Chondrocyte (in vitro differentiated cells): ENCODE results near the gene USP7. TPM values are rescaled to one million over a fixed set of nuclear protein-coding genes. Genes with fewer than 3 reads are reported as not detected.
"Not testable (repeated sequence)": the region's sequence is repeated elsewhere in the genome, so short reads cannot be mapped to it uniquely, and the experiment has no call there.

Source experiments
- DNase-seq: peaks from one replicate; pipeline ENCODE4 v3.0.0; 2021; ENCODE audit warnings: mixed read lengths, low spot score
- H3K27ac Mint-ChIP-seq: one replicate; pipeline ENCODE4 v1.8.0; 2021; ENCODE audit warnings: mild to moderate bottlenecking, moderate library complexity, mixed read lengths; ENCODE audit not compliant: unreplicated experiment
- H3K27me3 Mint-ChIP-seq: 2 replicates; pipeline ENCODE4 v1.8.0; 2021; ENCODE audit warnings: low read depth, mixed read lengths
- H3K36me3 Mint-ChIP-seq: 2 replicates; pipeline ENCODE4 v1.8.0; 2021; ENCODE audit warnings: low read depth, mixed read lengths
- H3K4me1 Mint-ChIP-seq: 2 replicates; pipeline ENCODE4 v1.8.0; 2021; ENCODE audit warnings: low read depth, mild to moderate bottlenecking, mixed read lengths
- H3K4me3 Mint-ChIP-seq: one replicate; pipeline ENCODE4 v1.8.0; 2021; ENCODE audit warnings: mild to moderate bottlenecking, moderate library complexity, mixed read lengths; ENCODE audit not compliant: unreplicated experiment
- H3K9me3 Mint-ChIP-seq: 2 replicates; pipeline ENCODE4 v1.8.0; 2021; ENCODE audit warnings: low read depth, mixed read lengths
- total RNA-seq: library from RNA; stranded (reverse); gene quantifications from 3 replicates; pipeline ENCODE4 v1.2.1, GENCODE V29; 2021
- TF ChIP-seq, protein P1 (sequence below): fragments of 200-600 bp; sonication (generic); IDR thresholded peaks from 2 replicates; pipeline ENCODE4 v1.5.0; 2021; ENCODE audit warnings: antibody characterized with exemption, mild to moderate bottlenecking, moderate library complexity

Gene USP7
- total RNA-seq, 1 donor from 2014 or later = 90.6 TPM

DNA sequence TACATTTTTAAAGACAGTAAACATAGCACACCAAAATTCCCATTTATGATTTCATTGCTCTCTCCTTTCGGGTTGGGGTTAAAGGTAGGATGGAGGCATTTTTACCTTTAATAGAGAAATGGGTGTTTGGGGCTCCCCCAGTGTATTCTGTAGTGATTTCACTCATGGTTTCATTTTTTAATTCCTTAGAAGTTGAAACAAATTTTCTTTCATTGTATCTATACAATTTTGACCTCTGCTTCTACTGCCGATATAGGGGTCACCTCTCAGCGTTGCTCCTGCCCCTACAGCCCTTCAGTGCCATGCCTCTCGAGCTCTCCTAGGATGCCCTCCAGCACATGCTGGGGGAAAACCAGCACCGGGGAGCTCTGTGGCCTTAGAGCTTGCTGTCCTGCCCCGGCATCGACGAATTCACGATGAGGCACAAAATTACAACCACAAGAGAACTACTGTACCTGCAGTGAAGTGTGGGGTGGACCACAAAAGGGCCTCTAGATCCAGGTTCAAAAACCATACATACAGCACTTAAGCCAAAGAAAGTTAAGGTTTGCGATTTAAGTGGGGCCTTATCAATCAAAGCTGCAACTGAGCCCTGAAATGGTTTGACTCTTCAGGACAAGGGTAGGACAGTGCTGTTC is 42.2 kb downstream of the USP7 start:
- H3K36me3 Mint-ChIP-seq = peaks cover 35% of the 10 kb centered on the region

DNA sequence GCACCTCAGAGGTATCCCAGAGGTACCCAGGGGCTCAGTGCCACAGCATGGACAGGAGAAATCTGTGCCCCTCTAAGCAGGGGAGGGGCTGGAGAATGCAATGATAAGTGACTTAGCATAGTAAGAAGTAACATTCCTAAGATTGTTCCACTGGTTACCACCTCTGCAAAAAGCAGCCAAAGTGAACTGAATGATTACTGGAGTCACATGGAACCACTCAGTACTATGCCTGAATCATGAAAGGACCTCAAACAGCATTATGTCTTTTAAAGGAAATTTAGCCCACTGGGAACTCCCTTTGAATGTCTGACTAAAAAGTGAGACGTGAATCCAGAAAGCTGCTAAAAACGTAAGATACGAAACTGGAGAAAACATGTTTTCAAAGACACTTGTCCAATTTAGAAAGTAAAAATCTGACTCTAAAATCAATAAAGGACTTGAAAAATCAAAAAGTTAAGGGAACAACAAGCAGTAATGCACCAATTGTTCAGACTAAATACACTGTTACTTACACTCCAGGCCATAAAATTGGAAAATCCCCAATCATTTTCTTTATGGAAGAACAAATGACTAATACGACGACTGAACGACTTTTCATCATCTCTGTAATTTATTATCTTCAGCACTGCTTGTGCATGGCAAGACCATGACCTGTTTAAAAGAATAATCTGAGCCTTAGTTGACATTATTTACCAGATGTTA is 42.9 kb downstream of the USP7 start:
- H3K4me3 Mint-ChIP-seq = no peak overlapping the region
- H3K36me3 Mint-ChIP-seq = peaks cover 39% of the 10 kb centered on the region
- TF ChIP-seq, protein P1, sequence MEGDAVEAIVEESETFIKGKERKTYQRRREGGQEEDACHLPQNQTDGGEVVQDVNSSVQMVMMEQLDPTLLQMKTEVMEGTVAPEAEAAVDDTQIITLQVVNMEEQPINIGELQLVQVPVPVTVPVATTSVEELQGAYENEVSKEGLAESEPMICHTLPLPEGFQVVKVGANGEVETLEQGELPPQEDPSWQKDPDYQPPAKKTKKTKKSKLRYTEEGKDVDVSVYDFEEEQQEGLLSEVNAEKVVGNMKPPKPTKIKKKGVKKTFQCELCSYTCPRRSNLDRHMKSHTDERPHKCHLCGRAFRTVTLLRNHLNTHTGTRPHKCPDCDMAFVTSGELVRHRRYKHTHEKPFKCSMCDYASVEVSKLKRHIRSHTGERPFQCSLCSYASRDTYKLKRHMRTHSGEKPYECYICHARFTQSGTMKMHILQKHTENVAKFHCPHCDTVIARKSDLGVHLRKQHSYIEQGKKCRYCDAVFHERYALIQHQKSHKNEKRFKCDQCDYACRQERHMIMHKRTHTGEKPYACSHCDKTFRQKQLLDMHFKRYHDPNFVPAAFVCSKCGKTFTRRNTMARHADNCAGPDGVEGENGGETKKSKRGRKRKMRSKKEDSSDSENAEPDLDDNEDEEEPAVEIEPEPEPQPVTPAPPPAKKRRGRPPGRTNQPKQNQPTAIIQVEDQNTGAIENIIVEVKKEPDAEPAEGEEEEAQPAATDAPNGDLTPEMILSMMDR = no peak
- no peaks in the 10 kb centered on the region for H3K27me3 Mint-ChIP-seq
- no peak for DNase-seq
- H3K4me1 Mint-ChIP-seq = peaks cover 16% of the 10 kb centered on the region
- no peaks in the 10 kb centered on the region for H3K9me3 Mint-ChIP-seq
- peak overlapping the region; percentile 27 for H3K27ac Mint-ChIP-seq

More for the DNA sequence above, 42.2 kb downstream of the USP7 start:
- TF ChIP-seq, protein P1 = no peak
- Mint-ChIP-seq H3K27ac (no peak overlapping the region), H3K4me1 (peaks cover 16% of the 10 kb centered on the region), H3K4me3 (no peak overlapping the region), H3K9me3 (no peaks in the 10 kb centered on the region), H3K27me3 (no peaks in the 10 kb centered on the region)
- DNase-seq = no peak

DNA sequence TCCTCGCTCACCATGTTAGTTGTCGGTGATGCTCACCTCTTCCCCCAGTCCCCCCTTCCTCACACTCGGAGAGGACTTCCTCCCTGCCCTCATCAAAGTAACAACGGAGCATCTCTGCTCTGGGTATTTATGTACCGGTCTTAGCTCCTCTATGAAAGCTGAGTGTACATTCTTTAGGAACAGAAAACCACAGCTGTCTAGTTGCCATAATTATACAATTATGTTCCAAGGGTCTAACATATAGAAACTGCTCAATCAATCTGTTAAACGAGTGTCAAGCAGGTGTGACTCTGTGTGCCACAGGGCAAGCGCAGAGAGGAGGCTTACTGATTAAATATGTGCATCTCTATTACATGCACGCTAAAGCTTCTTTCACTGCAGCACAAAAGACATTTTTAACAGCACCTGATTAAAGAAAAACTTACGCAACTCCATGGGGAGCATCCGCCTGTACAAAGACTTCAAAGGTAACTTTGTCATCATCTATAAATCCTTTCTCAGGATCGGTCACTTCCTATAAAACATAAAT is 43.7 kb downstream of the USP7 start:
- Mint-ChIP-seq H3K4me3 (no peak overlapping the region), H3K27me3 (no peaks in the 10 kb centered on the region), H3K36me3 (peaks cover 39% of the 10 kb centered on the region), H3K4me1 (peaks cover 18% of the 10 kb centered on the region), H3K27ac (no peak overlapping the region), H3K9me3 (no peaks in the 10 kb centered on the region)
- TF ChIP-seq, protein P1 = no peak
- DNase-seq = no peak

DNA sequence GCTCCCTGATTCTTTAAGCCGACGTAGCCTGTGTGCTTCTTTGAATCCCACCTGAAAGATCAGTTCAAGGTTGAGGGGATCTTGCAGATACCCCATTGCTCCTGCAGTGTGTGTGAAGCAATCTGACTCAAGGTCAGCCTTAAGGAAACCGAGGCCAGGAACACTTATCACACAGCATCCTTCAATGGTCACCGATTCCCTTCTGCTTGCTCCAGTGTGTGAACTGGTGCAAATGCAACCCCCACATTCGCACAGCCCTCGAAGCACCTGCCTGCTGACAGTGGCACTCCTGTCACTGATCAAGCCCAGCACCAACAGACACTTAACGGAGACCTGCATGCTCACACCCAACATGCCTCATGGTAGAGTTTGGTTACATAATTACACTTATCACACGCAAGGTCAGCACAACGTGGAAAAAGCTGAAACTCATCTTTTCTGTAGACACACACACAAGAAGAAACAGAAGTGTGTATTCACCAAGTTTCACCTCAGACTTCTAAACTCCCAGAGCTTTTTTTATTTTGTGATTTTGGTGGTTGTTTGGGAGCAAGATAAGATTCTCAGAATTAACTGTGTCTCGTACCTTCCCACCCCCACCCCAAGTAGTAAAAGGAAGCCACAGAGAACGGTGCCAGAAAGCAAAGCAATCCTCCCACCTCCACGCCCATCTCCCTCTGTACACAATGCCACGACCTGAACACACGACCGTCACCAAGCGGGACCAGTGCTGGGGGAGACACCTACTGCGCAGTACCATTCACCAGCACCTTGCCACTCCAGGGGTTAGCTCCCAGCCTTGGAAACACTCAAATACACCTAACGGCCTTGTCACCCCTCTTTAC is 44.4 kb downstream of the USP7 start:
- Mint-ChIP-seq H3K36me3 (peaks cover 42% of the 10 kb centered on the region), H3K9me3 (no peaks in the 10 kb centered on the region), H3K27ac (peak overlapping the region; percentile 54), H3K27me3 (no peaks in the 10 kb centered on the region), H3K4me3 (no peak overlapping the region), H3K4me1 (peaks cover 18% of the 10 kb centered on the region)
- TF ChIP-seq, protein P1 = no peak
- no peak for DNase-seq

DNA sequence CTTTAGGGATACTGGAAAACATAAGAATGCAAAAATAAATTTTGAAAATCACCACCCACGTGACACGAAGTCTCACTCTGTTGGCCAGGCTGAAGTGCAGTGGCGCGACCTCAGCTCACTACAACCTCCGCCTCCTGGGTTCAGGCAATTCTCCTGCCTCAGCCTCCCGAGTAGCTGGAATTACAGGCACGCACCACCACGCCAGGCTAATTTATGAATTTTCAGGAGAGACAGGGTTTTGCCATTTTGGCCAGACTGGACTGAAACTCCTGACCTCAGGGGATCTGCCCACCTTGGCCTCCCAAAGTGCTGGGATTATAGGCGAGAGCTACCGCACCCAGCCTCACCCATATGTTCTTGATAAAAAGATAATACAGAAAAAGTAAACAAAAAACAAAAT is 46.4 kb downstream of the USP7 start:
- DNase-seq, H3K27ac Mint-ChIP-seq, H3K4me3 Mint-ChIP-seq, H3K9me3 Mint-ChIP-seq, H3K27me3 Mint-ChIP-seq: not testable (repeated sequence)
- peaks cover 20% of the 10 kb centered on the region for H3K4me1 Mint-ChIP-seq
- H3K36me3 Mint-ChIP-seq = peaks cover 50% of the 10 kb centered on the region
